Brain microvascular endothelial cell (primary cell): ENCODE measurements around the gene NBDY.

Experiments used
- DNase-seq: peaks from one replicate; pipeline ENCODE4 v3.0.0-alpha.2; 2020
- H3K27ac ChIP-seq: fragments of 250-450 bp; sonication (Bioruptor Pico); 2 replicates; pipeline ENCODE4 v1.5.1; 2020; ENCODE audit warnings: mild to moderate bottlenecking, moderate library complexity
- H3K27me3 ChIP-seq: fragments of 250-450 bp; sonication (Bioruptor Pico); replicated peaks from 2 replicates; pipeline ENCODE4 v1.5.1; 2020; ENCODE audit warnings: mild to moderate bottlenecking
- H3K36me3 ChIP-seq: fragments of 250-450 bp; sonication (Bioruptor Pico); replicated peaks from 2 replicates; pipeline ENCODE4 v1.5.1; 2020; ENCODE audit warnings: mild to moderate bottlenecking
- H3K4me3 ChIP-seq: 2 replicates; pipeline ENCODE4 v1.5.1; 2011; ENCODE audit warnings: low read depth, mild to moderate bottlenecking, control low read depth, low read length, moderate library complexity
- in situ Hi-C: cut with HindIII; loops from 2 replicates; pipeline ENCODE4 v1.10.0; 2017; ENCODE audit warnings: low sequenced_read_pairs, low pct_ligation_motif_present
- TF ChIP-seq, protein P1 (sequence below): IDR thresholded peaks from 2 replicates; pipeline ENCODE4 v1.5.1; 2011; ENCODE audit warnings: low read depth, mild to moderate bottlenecking, moderate library complexity, low read length, control low read depth, inconsistent platforms; ENCODE audit errors: missing control alignments

The NBDY gene

DNA sequence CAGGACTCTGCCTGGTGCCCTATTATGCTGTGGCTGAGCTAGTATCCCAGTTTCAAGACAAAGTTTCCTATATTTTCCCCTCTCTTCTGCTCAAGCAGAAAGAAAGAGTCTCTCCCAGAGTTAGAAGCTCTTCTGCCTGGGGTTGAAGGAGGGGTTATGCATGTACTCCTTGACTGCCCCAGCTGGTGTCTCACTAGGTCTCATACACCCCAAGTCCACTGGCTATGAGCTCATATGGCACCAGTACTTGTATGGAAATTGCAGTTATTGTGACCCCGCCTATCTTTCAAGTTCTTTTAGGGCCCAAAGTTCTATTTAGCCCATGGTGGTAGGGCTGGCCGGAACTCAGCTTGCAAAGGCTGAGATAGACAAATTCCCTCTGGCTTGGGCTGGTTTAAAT lies 131.8 kb downstream of the NBDY start:
- H3K36me3 ChIP-seq = no peaks in the 10 kb centered on the region
- no peak for DNase-seq
- H3K27ac ChIP-seq = no peak overlapping the region
- TF ChIP-seq, protein P1, sequence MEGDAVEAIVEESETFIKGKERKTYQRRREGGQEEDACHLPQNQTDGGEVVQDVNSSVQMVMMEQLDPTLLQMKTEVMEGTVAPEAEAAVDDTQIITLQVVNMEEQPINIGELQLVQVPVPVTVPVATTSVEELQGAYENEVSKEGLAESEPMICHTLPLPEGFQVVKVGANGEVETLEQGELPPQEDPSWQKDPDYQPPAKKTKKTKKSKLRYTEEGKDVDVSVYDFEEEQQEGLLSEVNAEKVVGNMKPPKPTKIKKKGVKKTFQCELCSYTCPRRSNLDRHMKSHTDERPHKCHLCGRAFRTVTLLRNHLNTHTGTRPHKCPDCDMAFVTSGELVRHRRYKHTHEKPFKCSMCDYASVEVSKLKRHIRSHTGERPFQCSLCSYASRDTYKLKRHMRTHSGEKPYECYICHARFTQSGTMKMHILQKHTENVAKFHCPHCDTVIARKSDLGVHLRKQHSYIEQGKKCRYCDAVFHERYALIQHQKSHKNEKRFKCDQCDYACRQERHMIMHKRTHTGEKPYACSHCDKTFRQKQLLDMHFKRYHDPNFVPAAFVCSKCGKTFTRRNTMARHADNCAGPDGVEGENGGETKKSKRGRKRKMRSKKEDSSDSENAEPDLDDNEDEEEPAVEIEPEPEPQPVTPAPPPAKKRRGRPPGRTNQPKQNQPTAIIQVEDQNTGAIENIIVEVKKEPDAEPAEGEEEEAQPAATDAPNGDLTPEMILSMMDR = no peak
- no peaks in the 10 kb centered on the region for H3K27me3 ChIP-seq
- in situ Hi-C loops = no loop called here
- no peak overlapping the region for H3K4me3 ChIP-seq
